Panc1 (cell line): ENCODE data around the gene AP3B1. TPM values are rescaled to one million over a fixed set of nuclear protein-coding genes. Genes with fewer than 3 reads are reported as not detected.

Source experiments
- ATAC-seq: fragments of 200-7000 bp; cut with Tn5 transposase; 2 replicates; pipeline ENCODE4 v1.9.1; 2020; ENCODE audit warnings: mild to moderate bottlenecking, moderate library complexity
- BruUV-seq: library from RNA; stranded (reverse); fragments of 400-500 nt; replicated peaks from 2 replicates; lab custom pipeline; 2021; lab: Mats Ljungman, UMichigan
- CTCF ChIA-PET: fragments of 300-600 bp; sonication (Branson Sonifier 250); formaldehyde crosslinking; loops from one replicate; lab custom pipeline; 2022; ENCODE audit warnings: antibody characterized with exemption; lab: Charles Lee
- POLR2A ChIA-PET: fragments of 300-600 bp; sonication (Branson Sonifier 250); formaldehyde crosslinking; loops from one replicate; lab custom pipeline; 2022; ENCODE audit warnings: antibody characterized with exemption; lab: Charles Lee
- DNase-seq: peaks from one replicate; pipeline ENCODE4 v3.0.0-alpha.2; 2010; ENCODE audit warnings: low read depth, low spot score
- H3K27ac ChIP-seq: 2 replicates; pipeline ENCODE4 v1.5.1; 2011; ENCODE audit warnings: mild to moderate bottlenecking, low read length, inconsistent platforms
- H3K27me3 ChIP-seq: fragments of 200-500 bp; sonication (Bioruptor generic); 2 replicates; pipeline ENCODE4 v1.6.0; 2014; ENCODE audit warnings: low read length, inconsistent platforms; ENCODE audit not compliant: control insufficient read depth, insufficient read depth
- H3K36me3 ChIP-seq: fragments of 200-500 bp; sonication (Bioruptor generic); 2 replicates; pipeline ENCODE4 v1.5.1; 2014; ENCODE audit warnings: inconsistent platforms, mild to moderate bottlenecking, low read length, moderate library complexity; ENCODE audit not compliant: control insufficient read depth, insufficient read depth
- H3K4me1 ChIP-seq: 2 replicates; pipeline ENCODE4 v1.5.1; 2011; ENCODE audit warnings: inconsistent platforms, mild to moderate bottlenecking, low read length, moderate library complexity; ENCODE audit not compliant: control insufficient read depth, insufficient read depth
- H3K4me3 ChIP-seq, 2 experiments: 2 replicates each; pipeline ENCODE4 v1.5.1; 2011 to 2012; ENCODE audit warnings: low read depth in 2 of 2, low read length in 2 of 2, mild to moderate bottlenecking in 2 of 2, inconsistent platforms in 1 of 2, moderate library complexity in 1 of 2
- H3K9me3 ChIP-seq: fragments of 200-500 bp; sonication (Bioruptor generic); 2 replicates; pipeline ENCODE4 v1.5.1; 2014; ENCODE audit warnings: low read depth, mild to moderate bottlenecking, inconsistent platforms, low read length, moderate library complexity; ENCODE audit not compliant: control insufficient read depth, insufficient read depth
- CTCF ChIP-seq: fragments of 450-650 bp; IDR thresholded peaks from 2 replicates; pipeline ENCODE4 v1.5.1; 2017; ENCODE audit warnings: mild to moderate bottlenecking
- POLR2AphosphoS5 ChIP-seq: IDR thresholded peaks from 2 replicates; pipeline ENCODE4 v1.6.1; 2012; ENCODE audit warnings: mild to moderate bottlenecking, low read depth, low read length, moderate library complexity
- REST ChIP-seq, 2 experiments: IDR thresholded peaks; 2 replicates each; pipeline ENCODE4 v1.6.1; 2011 to 2012; ENCODE audit warnings: low read depth in 2 of 2, control low read depth in 1 of 2, low read length in 1 of 2, mild to moderate bottlenecking in 1 of 2, moderate library complexity in 1 of 2; ENCODE audit not compliant: insufficient read depth in 1 of 2
- SIN3A ChIP-seq: IDR thresholded peaks from 2 replicates; pipeline ENCODE4 v1.6.1; 2012; ENCODE audit warnings: low read depth, mild to moderate bottlenecking, low read length, moderate library complexity, borderline replicate concordance; ENCODE audit not compliant: insufficient read depth
- TCF7L2 ChIP-seq: IDR thresholded peaks from 2 replicates; pipeline ENCODE4 v1.6.1; 2011; ENCODE audit warnings: mild to moderate bottlenecking, low read depth, low read length, inconsistent platforms
- in situ Hi-C: cut with HindIII; loops from 2 replicates; pipeline ENCODE4 v1.10.0; 2016; ENCODE audit warnings: low sequenced_read_pairs, low pct_unique_long_range_greater_than_20kb
- intact Hi-C: fragments of 100-400 bp; cut with micrococcal nuclease; formaldehyde crosslinking; loops from one replicate; pipeline ENCODE4 v1.10.0; 2022; ENCODE audit not compliant: unreplicated experiment
- total RNA-seq: library from RNA; stranded (reverse); gene quantifications from one replicate; pipeline ENCODE4 v1.2.1, GENCODE V29; 2021; ENCODE audit not compliant: unreplicated experiment

Gene AP3B1
- total RNA-seq, 1 experiment from 2014 or later, result 55.4 TPM

- no peaks in the 10 kb centered on the region for H3K27me3 ChIP-seq
- no peak overlapping the region for H3K27ac ChIP-seq
- in situ Hi-C loops (no loop called here), intact Hi-C loops (no loop called here)
- BruUV-seq, result no TSS peak
- POLR2A ChIA-PET, result no interaction called here
- ATAC-seq (no peak), DNase-seq (no peak)
- no peaks in the 10 kb centered on the region for H3K4me1 ChIP-seq
- H3K9me3 ChIP-seq, result no peaks in the 10 kb centered on the region; the same call in 1 of the 2 replicates
- CTCF ChIA-PET, result interaction anchor here (0.7 kb wide), 1 partner anchor 709 kb away, joined by 5 read pairs; no protein-coding TSS in a partner anchor
- TF ChIP-seq SIN3A, result no peak
- no peak for TF ChIP-seq REST (IDR thresholded peaks at IDR 0.05; ENCODE audit: insufficient read depth in 1 of 2, low read depth in 2 of 2, low read length in 1 of 2)
- no peak overlapping the region for H3K4me3 ChIP-seq
- H3K36me3 ChIP-seq, result peaks cover 4% of the 10 kb centered on the region; the same call in 1 of the 2 replicates
These were observed 70.1 kb downstream of the AP3B1 start for GRCh38 chr5:78224358-78224757.

- no peak overlapping the region for H3K27ac ChIP-seq
- TF ChIP-seq CTCF (peak; percentile 55), POLR2AphosphoS5 (no peak)
- in situ Hi-C loops, result no loop called here
- intact Hi-C loops, result no loop called here
- BruUV-seq, result no TSS peak
- H3K4me3 ChIP-seq, result no peak overlapping the region
- POLR2A ChIA-PET, result no interaction called here
- H3K36me3 ChIP-seq, result peaks cover 4% of the 10 kb centered on the region; the same call in 1 of the 2 replicates
- DNase-seq (no peak), ATAC-seq (peak; percentile 75; the same call in 1 of the 2 replicates)
- no peaks in the 10 kb centered on the region for H3K27me3 ChIP-seq
- no peaks in the 10 kb centered on the region; the same call in 1 of the 2 replicates for H3K9me3 ChIP-seq
- CTCF ChIA-PET, result no interaction called here
- no peaks in the 10 kb centered on the region for H3K4me1 ChIP-seq
These were observed 72.5 kb downstream of the AP3B1 start for GRCh38 chr5:78221964-78222451.

GRCh38 chr5:78221467-78221866 lies 73.0 kb downstream of the AP3B1 start:
- CTCF ChIA-PET, result no interaction called here
- in situ Hi-C loops (no loop called here), intact Hi-C loops (no loop called here)
- H3K36me3 ChIP-seq, result peaks cover 4% of the 10 kb centered on the region; the same call in 1 of the 2 replicates
- no peaks in the 10 kb centered on the region for H3K27me3 ChIP-seq
- BruUV-seq, result no TSS peak
- POLR2A ChIA-PET, result no interaction called here
- no peak for DNase-seq
- no peak overlapping the region for H3K4me3 ChIP-seq
- no peak overlapping the region for H3K27ac ChIP-seq
- no peak for ATAC-seq
- no peaks in the 10 kb centered on the region for H3K4me1 ChIP-seq
- no peaks in the 10 kb centered on the region; the same call in 1 of the 2 replicates for H3K9me3 ChIP-seq
- TF ChIP-seq TCF7L2, result no peak
- no peak for TF ChIP-seq POLR2AphosphoS5
- no peak for TF ChIP-seq SIN3A
- TF ChIP-seq CTCF, result no peak
- TF ChIP-seq REST (IDR thresholded peaks at IDR 0.05; ENCODE audit: insufficient read depth in 1 of 2, low read depth in 2 of 2, low read length in 1 of 2), result no peak
